ENCODE measurements around the gene C10orf90. TPM values are rescaled to one million over a fixed set of nuclear protein-coding genes. Genes with fewer than 3 reads are reported as not detected.
A peak's percentile ranks its signal among the peaks of the same experiment; 100 is the strongest.

The C10orf90 gene
- total RNA-seq, 1 donor from 2014 or later = 0.89 TPM

GRCh38 chr10:126459032-126459831 is 211.3 kb downstream of the C10orf90 start:
- Mint-ChIP-seq H3K4me3 (no peak overlapping the region), H3K27ac (ENCODE audit: unreplicated experiment) (no peak overlapping the region), H3K36me3 (ENCODE audit: low read depth) (no peaks in the 10 kb centered on the region), H3K27me3 (ENCODE audit: low read depth) (no peaks in the 10 kb centered on the region), H3K4me1 (peaks cover 5% of the 10 kb centered on the region), H3K9me3 (peaks cover 8% of the 10 kb centered on the region)
- TF ChIP-seq, protein P1, sequence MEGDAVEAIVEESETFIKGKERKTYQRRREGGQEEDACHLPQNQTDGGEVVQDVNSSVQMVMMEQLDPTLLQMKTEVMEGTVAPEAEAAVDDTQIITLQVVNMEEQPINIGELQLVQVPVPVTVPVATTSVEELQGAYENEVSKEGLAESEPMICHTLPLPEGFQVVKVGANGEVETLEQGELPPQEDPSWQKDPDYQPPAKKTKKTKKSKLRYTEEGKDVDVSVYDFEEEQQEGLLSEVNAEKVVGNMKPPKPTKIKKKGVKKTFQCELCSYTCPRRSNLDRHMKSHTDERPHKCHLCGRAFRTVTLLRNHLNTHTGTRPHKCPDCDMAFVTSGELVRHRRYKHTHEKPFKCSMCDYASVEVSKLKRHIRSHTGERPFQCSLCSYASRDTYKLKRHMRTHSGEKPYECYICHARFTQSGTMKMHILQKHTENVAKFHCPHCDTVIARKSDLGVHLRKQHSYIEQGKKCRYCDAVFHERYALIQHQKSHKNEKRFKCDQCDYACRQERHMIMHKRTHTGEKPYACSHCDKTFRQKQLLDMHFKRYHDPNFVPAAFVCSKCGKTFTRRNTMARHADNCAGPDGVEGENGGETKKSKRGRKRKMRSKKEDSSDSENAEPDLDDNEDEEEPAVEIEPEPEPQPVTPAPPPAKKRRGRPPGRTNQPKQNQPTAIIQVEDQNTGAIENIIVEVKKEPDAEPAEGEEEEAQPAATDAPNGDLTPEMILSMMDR (conservative IDR thresholded peaks at IDR 0.05) = no peak
- no peak for DNase-seq (ENCODE audit: low read depth, low spot score)

DNA sequence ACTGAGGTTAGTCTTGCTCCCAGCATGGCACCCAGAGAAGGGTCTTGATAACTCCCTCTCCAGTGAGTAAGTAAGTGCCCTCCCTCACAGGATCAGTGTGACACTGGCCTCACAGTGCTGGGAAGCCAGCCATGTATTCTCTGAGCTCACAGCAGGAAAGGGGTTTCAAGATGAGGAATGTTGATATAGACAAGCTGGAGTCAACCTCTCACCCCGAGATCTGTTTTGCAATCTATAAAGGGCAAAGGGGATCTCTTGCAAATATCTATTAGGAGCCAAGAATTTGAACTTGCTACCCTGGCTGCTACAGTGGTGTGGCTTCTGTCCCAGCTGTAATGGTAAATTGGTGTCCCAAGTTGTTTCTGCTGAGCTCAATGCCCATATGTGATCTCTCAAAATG is 212.0 kb downstream of the C10orf90 start:
- Mint-ChIP-seq H3K9me3 (peaks cover 8% of the 10 kb centered on the region), H3K27me3 (ENCODE audit: low read depth) (no peaks in the 10 kb centered on the region), H3K27ac (ENCODE audit: unreplicated experiment) (no peak overlapping the region), H3K4me1 (peaks cover 5% of the 10 kb centered on the region), H3K4me3 (no peak overlapping the region), H3K36me3 (ENCODE audit: low read depth) (no peaks in the 10 kb centered on the region)
- TF ChIP-seq, protein P1 (conservative IDR thresholded peaks at IDR 0.05) = no peak
- no peak for DNase-seq (ENCODE audit: low read depth, low spot score)

GRCh38 chr10:126456632-126457031 is 213.9 kb downstream of the C10orf90 start:
- Mint-ChIP-seq H3K36me3 (ENCODE audit: low read depth) (no peaks in the 10 kb centered on the region), H3K4me3 (no peak overlapping the region), H3K27me3 (ENCODE audit: low read depth) (no peaks in the 10 kb centered on the region), H3K9me3 (no peaks in the 10 kb centered on the region), H3K27ac (ENCODE audit: unreplicated experiment) (no peak overlapping the region), H3K4me1 (no peaks in the 10 kb centered on the region)
- TF ChIP-seq, protein P1 (conservative IDR thresholded peaks at IDR 0.05) = no peak
- no peak for DNase-seq (ENCODE audit: low read depth, low spot score)

GRCh38 chr10:126455766-126456405 is 214.6 kb downstream of the C10orf90 start:
- Mint-ChIP-seq H3K27me3 (ENCODE audit: low read depth) (no peaks in the 10 kb centered on the region), H3K36me3 (ENCODE audit: low read depth) (peaks cover 3% of the 10 kb centered on the region), H3K4me1 (no peaks in the 10 kb centered on the region), H3K9me3 (peaks cover 5% of the 10 kb centered on the region), H3K4me3 (no peak overlapping the region), H3K27ac (ENCODE audit: unreplicated experiment) (no peak overlapping the region)
- no peak for DNase-seq (ENCODE audit: low read depth, low spot score)
- TF ChIP-seq, protein P1 (conservative IDR thresholded peaks at IDR 0.05) = no peak

- peak overlapping the region; percentile 87 for H3K27ac Mint-ChIP-seq (ENCODE audit: unreplicated experiment)
- no peaks in the 10 kb centered on the region for H3K4me1 Mint-ChIP-seq
- no peaks in the 10 kb centered on the region for H3K27me3 Mint-ChIP-seq (ENCODE audit: low read depth)
- TF ChIP-seq, protein P1 (conservative IDR thresholded peaks at IDR 0.05) = no peak
- peaks cover 5% of the 10 kb centered on the region for H3K9me3 Mint-ChIP-seq
- DNase-seq (ENCODE audit: low read depth, low spot score) = no peak
- H3K4me3 Mint-ChIP-seq = no peak overlapping the region
- peaks cover 3% of the 10 kb centered on the region for H3K36me3 Mint-ChIP-seq (ENCODE audit: low read depth)
Measured at GRCh38 chr10:126455036-126455765, 215.3 kb downstream of the C10orf90 start.

Measured in neural crest cell (in vitro differentiated cells).